A172 (cell line): ENCODE data around the gene MYO18A. TPM values are rescaled to one million over a fixed set of nuclear protein-coding genes. Genes with fewer than 3 reads are reported as not detected.
A peak's percentile ranks its signal among the peaks of the same experiment; 100 is the strongest.

ENCODE experiments used
- DNase-seq: peaks from one replicate; pipeline ENCODE4 v3.0.0-alpha.2; 2015; ENCODE audit warnings: low spot score
- total RNA-seq: library from RNA; depleted of rRNA; stranded (reverse); fragments of >200 nt; shearing (Covaris generic); gene quantifications from 2 replicates; pipeline ENCODE4 v1.2.3, GENCODE V29; 2014

Gene MYO18A
- total RNA-seq, 1 experiment from 2014 or later, result 35.8 TPM

DNA sequence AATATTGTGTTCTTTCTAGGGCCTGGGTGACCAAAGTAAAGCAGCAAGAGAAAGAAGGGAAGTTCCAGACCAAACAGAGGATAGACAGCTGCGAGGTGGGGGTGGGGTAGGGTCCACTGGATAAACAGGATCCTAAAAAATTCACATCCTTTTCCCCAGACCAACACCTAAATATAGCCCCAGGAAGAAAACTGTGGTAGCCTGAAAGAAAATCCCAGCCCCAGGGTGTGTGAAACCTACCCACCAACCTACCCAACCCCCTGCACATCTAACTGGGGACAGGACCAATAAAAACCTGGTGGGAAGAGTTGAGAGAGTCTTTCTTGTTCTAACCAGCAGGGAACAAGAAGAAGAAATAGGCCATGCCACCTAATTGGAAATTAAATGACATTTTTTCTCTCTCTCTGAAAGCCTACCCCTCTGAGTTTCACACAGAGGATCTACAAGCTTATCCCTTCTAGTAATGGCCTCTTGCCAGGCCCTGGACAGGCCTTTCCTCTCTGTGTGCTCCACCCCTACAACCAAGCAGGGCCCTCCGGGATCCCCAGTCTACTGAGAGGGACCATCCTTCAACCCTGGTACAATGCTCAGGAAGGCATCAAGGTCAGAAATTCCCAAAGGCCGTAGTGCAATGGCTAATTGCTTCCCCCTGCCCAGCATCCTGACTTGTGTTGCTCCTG lies 12.0 kb downstream of the MYO18A start:
- no peak for DNase-seq

DNA sequence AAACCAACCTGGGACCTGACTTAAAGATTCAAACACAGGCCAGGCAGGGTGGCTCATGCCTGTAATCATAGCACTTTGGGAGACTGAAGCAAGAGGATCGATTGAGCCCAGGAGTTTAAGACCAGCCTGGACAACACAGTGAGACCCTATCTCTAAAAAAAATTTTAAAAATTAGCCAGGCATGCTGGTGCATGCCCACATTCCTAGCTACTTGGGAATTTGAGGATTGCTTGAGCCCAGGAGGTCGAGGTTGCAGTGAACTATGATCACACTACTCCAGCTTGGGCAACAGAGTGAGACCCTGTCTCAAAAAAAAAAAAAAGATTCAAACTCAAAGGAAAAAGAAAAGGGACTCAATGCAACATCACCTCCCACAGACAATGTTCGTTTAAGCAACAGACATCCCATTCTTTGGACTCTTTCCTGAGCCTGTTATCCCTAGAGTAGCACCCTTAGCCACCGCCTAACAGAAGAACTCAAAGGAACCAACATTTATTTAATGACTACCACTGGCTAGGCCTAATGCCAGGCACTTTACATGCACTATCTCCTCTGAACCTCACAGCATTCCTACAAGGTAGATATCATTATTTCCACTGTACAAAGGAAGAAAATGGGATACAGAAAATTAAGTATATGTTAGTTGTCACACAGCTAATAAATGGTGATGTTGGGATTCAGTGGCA lies 12.7 kb downstream of the MYO18A start:
- DNase-seq, result no peak

DNA sequence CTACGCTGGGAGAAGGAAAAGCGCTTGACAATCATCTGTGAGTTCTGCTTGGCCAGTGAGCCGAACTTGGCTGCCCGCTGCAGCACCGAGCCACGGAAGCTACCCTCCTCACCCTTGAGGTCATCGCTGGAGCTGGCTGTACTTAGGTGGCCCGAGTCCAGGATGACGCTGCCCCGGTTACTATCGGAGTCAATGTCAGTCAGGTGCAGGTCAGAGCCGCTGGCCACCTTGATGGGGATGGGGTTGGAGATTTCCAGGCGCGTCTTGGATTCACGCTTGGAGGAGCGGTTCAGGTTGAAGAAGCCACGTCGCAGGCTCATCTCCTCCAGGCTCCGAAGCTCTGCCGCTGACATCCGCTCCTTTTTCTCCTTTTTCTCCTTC lies 13.7 kb downstream of the MYO18A start:
- no peak for DNase-seq

DNA sequence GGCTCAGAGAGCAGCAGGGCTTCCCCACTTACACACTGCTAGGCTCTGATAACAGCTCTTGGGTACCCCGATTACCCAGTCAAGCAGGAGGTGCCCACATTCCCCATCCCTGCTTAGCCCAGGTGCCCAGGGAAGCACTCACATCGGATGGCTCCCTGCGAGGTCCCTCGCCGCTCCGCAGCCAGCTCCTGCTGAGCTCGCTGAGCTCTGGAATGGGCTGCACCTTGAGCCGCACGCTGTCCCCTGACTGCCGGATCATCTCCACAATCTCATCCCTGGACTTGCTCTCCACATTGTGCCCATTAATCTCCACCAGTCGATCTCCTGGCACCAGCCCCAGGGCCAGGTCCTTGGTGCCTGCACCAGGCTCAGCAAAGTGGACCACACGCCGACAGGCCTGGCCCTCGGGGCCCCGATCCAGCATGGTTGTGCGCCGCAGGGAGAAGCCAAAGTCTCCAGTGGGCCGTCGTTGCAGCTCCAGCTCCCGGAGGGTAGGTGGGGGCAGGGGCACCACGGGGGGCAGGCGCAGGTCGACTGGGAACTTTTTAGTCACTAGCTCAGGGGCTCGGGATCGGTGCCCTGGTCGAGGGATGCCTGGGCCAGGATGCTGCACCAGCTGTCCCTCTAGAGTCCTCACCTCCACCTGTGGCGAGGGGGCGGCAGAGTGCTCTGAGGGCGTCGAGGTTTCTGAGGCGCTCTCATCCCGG lies 14.2 kb downstream of the MYO18A start:
- DNase-seq, result no peak

DNA sequence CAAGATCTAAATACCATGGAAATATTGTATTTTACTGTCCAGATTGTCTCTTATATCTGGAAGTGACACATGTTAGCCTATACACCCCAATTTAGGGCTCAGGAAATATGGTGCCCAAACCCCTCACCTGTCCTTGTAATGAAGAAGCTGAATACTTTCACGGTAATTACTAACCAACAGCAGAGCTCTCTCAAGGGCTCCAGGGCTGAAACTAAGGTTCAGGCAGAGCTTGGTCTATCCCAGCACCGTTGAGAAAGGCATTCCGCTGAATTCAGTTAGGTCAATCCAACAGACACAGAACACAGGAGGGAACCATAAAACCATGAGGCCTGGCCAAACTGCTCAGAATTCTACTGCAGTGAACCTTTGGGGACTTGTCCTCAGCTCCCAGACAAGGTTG lies 14.9 kb downstream of the MYO18A start:
- DNase-seq, result no peak

DNA sequence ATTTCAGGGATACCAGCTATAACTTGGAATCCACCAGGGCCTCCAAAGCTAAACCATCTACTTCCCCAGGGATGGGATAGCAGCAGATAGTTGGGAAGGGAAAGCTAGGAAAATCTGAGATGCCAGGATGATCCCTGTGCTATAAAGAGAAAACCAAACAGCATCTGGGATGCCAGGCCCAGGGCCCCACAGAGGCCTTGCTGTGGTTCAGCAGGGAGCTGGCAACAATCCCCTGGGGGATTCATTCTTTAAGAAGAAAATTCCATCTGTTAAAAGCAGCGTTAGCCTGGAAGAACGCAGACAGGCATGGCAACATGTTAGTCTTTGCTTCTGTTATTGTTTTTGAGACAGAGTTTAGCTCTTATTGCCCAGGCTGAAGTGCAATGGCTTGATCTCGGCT lies 16.6 kb downstream of the MYO18A start:
- no peak for DNase-seq

DNA sequence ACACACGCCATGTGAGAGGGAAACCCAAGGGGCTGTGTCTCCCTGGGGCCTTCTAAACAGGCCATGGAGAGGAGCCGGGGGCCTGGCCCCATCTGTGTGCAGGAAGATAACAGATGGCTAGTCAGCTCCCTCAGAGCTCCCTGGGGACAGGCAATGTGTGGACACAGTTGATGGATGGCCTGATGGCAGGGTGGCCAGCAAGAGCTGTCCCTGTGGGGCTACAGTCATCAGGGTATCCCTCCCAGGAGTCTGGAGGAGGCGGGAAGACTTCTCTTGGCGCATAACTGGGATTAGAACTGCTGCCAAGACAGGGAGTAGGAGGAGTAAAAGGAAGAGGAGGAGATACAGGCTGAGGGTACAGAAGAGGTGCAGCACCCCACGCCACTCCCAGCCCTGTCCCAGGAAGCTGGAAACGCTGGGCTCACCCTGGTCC lies 17.3 kb downstream of the MYO18A start:
- DNase-seq, result peak; percentile 40

DNA sequence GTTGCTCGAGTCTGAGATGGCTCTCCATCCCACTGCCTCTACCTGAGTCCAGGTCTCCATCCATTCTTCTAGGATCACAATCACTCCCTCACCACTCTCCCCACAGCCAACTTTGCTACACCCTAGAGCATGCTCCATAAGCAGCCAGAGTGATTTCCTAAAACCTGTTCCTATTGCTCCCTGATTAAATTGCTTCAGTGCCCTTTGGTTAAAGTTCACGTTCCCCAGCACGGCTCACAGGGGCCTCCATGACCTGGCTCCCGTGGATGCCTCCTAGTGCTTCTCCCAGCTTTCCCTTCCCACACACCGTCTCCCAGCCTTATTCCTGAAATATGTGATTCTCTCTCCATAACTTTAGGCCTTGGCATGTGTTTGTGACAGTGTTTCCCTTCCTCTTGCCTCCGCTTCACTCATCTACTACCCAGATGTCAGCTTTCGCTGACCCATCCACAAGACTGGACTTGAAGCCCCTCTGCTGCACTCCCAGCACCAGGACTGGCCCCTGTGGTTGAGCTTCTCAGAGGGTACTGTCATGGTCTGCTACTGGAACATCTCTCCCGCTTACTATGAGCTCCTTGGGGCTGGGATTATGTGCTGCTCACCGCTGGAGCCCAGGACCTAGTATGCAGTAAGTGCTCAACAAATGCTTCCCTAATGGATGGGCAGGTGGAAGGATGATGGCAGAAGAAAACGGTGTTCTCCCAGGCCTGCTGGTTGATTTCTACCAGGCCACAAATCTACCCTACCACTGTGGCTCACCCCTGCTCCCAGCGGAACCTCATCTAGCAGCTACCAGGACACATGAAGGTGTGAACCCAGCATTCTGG lies 17.9 kb downstream of the MYO18A start:
- DNase-seq, result no peak

DNA sequence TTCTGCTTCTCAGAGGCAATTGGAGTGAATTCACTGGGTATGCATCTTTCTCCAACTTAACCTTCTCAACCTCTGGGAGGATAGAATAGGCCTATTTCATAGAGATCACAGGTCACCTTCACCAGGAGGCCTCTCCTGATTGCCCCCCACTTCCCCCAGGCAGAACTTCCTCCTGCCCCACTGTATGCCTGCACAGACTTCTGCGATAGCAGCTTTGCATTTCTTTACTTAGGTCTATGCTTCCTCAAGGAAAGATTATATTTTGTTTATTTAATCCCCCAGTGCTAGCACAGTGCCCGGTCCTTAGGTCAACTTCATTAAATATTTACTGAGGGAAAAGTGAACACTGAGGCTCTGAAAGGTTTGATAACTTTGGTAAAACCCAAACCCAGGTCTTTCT lies 19.9 kb downstream of the MYO18A start:
- DNase-seq, result no peak

DNA sequence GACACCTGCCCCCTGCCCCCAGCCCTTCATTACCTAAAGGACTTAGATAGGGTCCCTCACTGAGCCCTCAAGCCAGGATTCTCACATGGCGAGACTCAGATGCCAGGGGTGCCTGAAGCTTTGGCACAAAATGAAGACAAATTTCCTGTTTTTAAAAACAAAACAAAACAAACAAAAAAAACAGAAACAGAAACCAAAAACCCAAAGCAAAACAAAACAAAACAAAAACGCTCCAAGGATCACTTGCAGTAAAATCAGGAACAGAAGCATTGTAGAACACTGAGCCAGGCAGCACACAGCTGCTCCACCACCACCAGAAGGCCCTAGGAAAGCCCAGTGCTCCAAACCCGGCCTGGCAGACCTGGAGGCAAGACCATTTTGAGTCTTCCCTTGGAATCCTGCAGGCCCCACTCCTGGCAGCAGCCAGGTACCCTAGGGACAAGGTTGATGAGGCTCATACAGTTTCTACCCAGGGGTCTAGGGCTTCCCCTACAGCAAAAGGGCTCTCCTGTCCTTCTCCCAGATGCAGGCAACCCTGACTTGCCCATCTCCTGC lies 20.8 kb downstream of the MYO18A start:
- DNase-seq, result no peak

DNA sequence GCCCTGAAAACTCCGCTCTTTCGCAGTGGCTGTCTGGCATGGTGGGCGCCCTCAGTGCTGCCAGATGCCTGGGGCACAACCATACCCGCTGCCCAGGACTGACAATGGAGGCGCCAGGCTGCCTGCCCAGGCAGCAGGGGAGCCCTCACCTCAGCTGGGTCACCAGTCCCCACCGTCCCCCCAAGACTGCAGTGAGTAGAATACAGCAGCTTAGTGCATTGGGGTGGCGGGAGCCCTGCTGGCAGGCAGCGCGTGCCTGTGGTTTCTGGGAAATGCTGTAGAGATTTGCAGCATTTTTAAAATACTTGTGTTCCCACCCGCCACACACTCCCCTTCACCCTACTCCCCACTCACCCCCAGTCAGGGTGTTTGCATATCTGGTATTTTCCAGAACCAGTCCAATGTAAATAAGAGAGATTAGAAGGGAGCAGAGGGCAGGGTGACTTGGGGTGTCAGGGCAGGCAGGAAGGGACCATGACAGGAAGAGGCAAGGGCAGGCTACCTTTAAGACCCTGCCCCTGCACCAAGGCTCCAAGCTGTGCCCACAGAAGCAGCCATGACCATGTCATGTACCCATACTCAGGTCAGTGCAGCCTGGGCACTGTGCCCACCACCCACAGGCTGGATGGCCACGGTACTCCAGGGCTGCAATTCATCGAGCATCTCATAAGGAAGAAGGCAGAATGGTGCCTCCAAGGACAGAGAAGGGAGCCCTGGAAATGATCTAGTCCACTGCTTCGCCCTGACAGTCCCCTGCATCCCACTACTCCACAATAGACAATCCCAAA lies 21.5 kb downstream of the MYO18A start:
- peak; percentile 94 for DNase-seq

DNA sequence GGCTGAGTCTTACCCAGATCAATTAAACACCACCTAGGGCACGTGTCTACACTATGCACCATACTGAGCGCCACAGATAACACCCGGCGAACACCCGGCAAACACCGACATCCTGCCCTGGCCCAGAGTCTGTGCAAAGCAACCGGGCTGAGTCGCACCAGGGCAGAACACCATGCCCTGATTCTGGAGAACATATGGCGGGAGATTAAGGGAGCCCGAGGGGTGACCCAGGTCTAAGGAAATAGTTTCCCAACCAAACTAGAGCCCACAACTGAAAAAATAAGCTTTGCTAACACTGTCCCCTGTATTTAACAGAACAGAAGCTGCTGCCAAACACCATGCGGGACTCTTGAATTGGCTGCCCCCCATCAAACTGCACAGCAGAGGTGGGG lies 22.1 kb downstream of the MYO18A start:
- peak; percentile 54 for DNase-seq

DNA sequence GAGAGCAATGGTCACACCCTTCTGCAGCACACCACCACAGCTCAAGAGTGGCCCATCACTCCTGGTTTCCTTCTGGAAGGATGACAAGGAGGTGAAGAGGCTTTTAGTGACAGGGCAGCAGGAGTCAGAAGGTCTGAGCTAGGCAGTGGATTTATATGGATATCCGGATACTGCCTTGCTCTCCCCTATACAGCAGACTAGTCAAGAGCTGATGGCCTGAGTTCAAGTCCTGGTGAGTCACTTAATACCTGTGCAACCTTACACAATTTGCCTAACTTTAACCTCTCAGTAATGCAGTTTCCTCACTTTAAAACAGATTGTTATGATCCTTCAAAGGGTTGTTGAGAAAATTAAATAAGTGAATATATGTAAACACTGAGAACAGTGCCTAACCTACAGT lies 22.9 kb downstream of the MYO18A start:
- DNase-seq, result no peak

DNA sequence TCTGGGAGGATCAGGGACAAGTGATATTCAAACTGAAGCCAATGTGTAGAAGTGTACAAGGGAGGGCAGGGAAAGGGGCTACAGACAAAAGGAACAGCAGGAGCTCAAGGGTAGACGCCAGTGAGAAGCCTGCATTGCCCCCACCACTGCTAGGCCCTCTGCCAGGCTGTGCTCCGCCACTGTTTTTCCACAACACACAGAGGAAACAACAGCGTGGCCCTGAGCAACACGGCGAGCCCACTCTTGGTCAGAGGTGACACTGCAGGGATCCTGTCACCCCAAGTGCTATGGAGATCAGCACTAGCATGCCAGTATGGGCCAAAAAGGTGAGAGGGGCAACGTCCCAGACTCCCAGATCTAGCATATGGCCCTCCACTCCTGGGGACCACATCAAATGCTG lies 23.4 kb downstream of the MYO18A start:
- DNase-seq, result no peak

DNA sequence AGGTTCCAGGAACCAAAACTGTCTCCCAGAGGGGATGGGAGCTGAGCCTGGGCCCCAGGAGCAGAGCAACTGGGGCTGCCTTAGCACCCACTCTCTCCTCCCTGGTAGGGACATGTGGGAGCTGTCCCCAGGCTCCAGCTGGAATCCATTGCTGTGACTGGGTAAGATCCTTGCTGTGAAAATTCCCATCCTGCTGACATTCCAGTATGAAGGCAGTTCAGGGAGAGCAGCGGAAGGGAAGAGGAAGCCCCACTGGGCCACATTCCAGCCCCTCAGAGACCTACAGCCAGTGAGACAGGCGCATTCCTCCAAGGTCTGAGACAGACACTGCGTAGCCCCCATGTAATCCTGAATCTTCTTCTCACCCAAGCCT lies 24.2 kb downstream of the MYO18A start:
- peak; percentile 54 for DNase-seq

DNA sequence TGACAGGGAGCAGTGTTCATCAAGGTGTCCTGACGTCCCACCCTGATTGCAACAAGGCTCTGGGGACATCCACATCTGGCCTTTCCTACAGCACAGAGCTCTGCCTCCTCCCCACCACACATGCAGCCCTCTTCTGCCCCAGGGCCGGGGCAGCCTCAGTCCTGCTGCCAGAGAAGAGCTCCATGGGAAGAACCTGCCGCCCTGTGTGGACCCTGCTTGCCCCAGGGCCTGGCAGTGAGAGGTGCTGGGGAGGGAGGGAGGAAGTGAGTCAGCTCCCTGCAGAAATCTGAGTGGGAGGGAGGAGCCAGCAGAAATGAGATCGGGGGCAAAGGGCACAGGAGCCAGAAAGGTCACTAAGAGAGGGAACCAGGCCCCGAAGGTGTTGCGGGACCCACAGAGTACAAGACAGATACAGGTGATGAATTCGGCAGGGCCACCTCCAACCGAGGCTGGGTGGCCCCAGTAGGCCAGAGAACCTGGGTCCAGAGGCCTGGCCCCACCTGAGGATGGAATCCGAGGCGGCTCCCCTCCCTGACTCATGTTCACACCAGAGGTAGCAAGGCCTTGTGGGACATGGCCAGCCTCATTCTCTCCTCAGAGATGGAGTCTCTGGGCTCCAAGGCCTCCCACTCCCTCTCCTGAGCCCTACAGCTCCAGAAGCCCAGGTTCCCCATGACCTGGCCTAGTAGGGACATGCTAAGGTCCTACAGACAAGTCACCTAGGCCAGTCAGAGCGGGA lies 24.8 kb downstream of the MYO18A start:
- peak; percentile 85 for DNase-seq

DNA sequence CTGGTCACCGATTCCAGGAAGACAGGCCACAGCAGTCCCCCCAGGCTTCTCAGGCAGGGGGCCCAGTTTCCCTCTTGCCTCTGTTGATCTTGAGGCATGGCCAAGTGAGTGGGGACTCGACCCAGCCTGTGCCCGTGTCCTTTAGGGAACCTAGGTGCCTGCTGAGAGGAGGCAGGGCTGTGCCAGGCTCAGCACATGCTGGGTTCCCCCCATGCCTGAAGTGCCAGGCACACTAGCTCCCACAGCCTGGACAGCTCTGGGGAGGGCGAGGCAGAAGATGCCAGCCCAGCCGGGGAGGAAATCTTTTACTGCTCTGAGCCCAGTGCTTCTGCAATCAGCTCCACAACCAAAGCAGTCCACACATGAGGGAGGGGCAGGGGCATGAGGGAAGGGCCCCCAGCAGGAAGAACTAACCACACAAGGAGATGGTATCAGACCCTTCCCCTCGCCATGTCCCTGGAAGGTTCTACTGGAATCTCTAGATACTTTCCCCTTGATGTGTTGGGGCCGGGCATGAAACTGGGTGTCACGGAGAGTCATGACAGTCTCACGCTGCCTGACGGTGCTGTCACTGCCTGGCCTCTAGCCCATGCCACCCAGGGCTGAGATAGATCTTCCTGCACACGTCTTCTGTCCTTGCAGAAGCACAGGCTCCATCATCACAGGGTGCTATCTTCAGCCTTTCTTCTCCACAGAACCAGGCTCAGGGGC lies 25.5 kb downstream of the MYO18A start:
- no peak for DNase-seq

DNA sequence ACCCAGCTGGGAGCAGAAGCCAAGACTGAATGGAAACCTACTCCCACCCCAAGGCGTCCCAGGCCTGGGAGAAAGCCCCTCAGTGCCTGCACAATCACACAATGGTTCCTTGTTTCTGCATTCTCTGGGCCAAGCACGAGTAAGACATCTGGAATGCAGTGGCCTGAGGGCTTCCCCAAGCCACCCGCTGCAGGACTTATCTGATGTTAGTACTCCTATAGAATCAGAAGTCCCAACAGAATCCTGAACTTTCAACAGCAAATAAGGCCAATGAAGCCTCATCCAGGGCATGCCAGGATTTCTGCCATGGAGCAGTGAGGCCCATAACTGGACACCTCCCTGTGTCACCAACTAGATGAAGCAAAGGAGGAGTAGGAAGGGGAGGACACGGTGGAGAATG lies 28.6 kb downstream of the MYO18A start:
- peak; percentile 84 for DNase-seq

DNA sequence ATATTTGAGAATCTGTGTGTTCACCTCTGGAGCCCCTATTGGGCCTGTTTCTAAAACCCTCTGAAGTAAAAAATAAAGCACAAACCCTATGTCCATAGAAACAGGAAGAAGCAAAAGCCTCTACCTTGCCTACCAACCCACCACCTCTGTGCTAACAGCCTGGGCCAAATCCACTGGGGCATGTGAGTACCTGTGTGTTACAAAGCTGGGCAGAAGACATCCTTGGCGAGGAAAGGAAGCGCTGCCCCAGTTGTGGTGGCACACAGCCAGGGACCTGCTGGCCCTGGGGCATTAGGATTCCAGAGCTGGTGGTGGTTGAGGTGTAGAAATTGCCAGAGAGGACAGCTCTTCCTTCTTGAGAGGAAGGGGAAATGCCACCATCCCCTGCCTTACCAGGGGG lies 30.0 kb downstream of the MYO18A start:
- no peak for DNase-seq
